Nephron (organoid): ENCODE data around the gene USP37.

Source experiments
- H3K27ac Mint-ChIP-seq, 3 experiments: 2 replicates each; pipeline ENCODE4 v1.8.0; 2020; ENCODE audit warnings: mixed read lengths in 3 of 3, mild to moderate bottlenecking in 2 of 3, moderate library complexity in 1 of 3
- H3K27me3 Mint-ChIP-seq: 2 replicates; pipeline ENCODE4 v1.8.0; 2021; ENCODE audit warnings: low read depth, mild to moderate bottlenecking, moderate library complexity, mixed read lengths
- H3K36me3 Mint-ChIP-seq: 2 replicates; pipeline ENCODE4 v1.8.0; 2020; ENCODE audit warnings: low read depth, mixed read lengths
- H3K4me1 Mint-ChIP-seq: 2 replicates; pipeline ENCODE4 v1.8.0; 2020; ENCODE audit warnings: mixed read lengths
- H3K4me3 Mint-ChIP-seq, 3 experiments: 2 replicates each; pipeline ENCODE4 v1.8.0; 2020; ENCODE audit warnings: mild to moderate bottlenecking in 3 of 3, mixed read lengths in 3 of 3, moderate library complexity in 2 of 3
- H3K9me3 Mint-ChIP-seq: 2 replicates; pipeline ENCODE4 v1.8.0; 2020; ENCODE audit warnings: mixed read lengths
- CTCF ChIP-seq, 3 experiments: fragments of 200-600 bp; sonication (generic); IDR thresholded peaks; one replicate each; pipeline ENCODE4 v1.5.0; 2021; ENCODE audit warnings: antibody characterized with exemption in 3 of 3; ENCODE audit not compliant: unreplicated experiment in 3 of 3

Gene USP37

GRCh38 chr2:218438596-218438995, 129.6 kb downstream of the USP37 start:
- H3K4me3 Mint-ChIP-seq = no peak overlapping the region
- no peaks in the 10 kb centered on the region for H3K36me3 Mint-ChIP-seq
- no peaks in the 10 kb centered on the region for H3K9me3 Mint-ChIP-seq
- no peak for TF ChIP-seq CTCF (IDR thresholded peaks at IDR 0.05; ENCODE audit: unreplicated experiment in 3 of 3)
- no peak overlapping the region for H3K27ac Mint-ChIP-seq
- no peaks in the 10 kb centered on the region for H3K4me1 Mint-ChIP-seq
- H3K27me3 Mint-ChIP-seq = no peaks in the 10 kb centered on the region

- no peak overlapping the region for H3K27ac Mint-ChIP-seq
- no peak overlapping the region for H3K4me3 Mint-ChIP-seq
- H3K27me3 Mint-ChIP-seq = no peaks in the 10 kb centered on the region
- H3K36me3 Mint-ChIP-seq = no peaks in the 10 kb centered on the region
- no peak for TF ChIP-seq CTCF (IDR thresholded peaks at IDR 0.05; ENCODE audit: unreplicated experiment in 3 of 3)
- no peaks in the 10 kb centered on the region for H3K4me1 Mint-ChIP-seq
- H3K9me3 Mint-ChIP-seq = no peaks in the 10 kb centered on the region
Measured at GRCh38 chr2:218437969-218438368, 130.2 kb downstream of the USP37 start.

- Mint-ChIP-seq H3K4me1 (no peaks in the 10 kb centered on the region), H3K9me3 (no peaks in the 10 kb centered on the region), H3K27me3 (peaks cover 6% of the 10 kb centered on the region), H3K36me3 (no peaks in the 10 kb centered on the region), H3K27ac (no peak overlapping the region), H3K4me3 (no peak overlapping the region)
- TF ChIP-seq CTCF (IDR thresholded peaks at IDR 0.05; ENCODE audit: unreplicated experiment in 3 of 3) = no peak
Measured at GRCh38 chr2:218436992-218437391, 131.2 kb downstream of the USP37 start.

GRCh38 chr2:218435003-218435982, 132.9 kb downstream of the USP37 start:
- Mint-ChIP-seq H3K27ac (no peak overlapping the region), H3K27me3 (peaks cover 6% of the 10 kb centered on the region), H3K9me3 (no peaks in the 10 kb centered on the region)

GRCh38 chr2:218434456-218434855, 133.7 kb downstream of the USP37 start:
- no peaks in the 10 kb centered on the region for H3K4me1 Mint-ChIP-seq
- no peaks in the 10 kb centered on the region for H3K9me3 Mint-ChIP-seq
- no peak overlapping the region for H3K4me3 Mint-ChIP-seq
- H3K27me3 Mint-ChIP-seq = peaks cover 6% of the 10 kb centered on the region
- no peaks in the 10 kb centered on the region for H3K36me3 Mint-ChIP-seq
- TF ChIP-seq CTCF (IDR thresholded peaks at IDR 0.05; ENCODE audit: unreplicated experiment in 3 of 3) = no peak
- no peak overlapping the region for H3K27ac Mint-ChIP-seq

More at GRCh38 chr2:218435003-218435982, 132.9 kb downstream of the USP37 start:
- Mint-ChIP-seq H3K4me3 (no peak overlapping the region), H3K4me1 (no peaks in the 10 kb centered on the region), H3K36me3 (no peaks in the 10 kb centered on the region)
- no peak for TF ChIP-seq CTCF (IDR thresholded peaks at IDR 0.05; ENCODE audit: unreplicated experiment in 3 of 3)
